Activated CD4-positive, alpha-beta T cell treated with anti-CD3 and anti-CD28 coated beads, Interleukin-2, amount 10 ng/mL, durations not matched to agents 7 days and 5 days (primary cell): ENCODE results near the gene KNDC1. TPM values are rescaled to one million over a fixed set of nuclear protein-coding genes. Genes with fewer than 3 reads are reported as not detected.
A peak's percentile ranks its signal among the peaks of the same experiment; 100 is the strongest.

Source experiments
- CTCF ChIA-PET: fragments of 350-600 bp; sonication (Branson Sonifier 250); formaldehyde crosslinking; loops from one replicate; lab custom pipeline; 2021; ENCODE audit warnings: antibody characterized with exemption; lab: Charles Lee
- POLR2A ChIA-PET: fragments of 350-600 bp; sonication (Branson Sonifier 250); formaldehyde crosslinking; loops from one replicate; lab custom pipeline; 2021; ENCODE audit warnings: antibody characterized with exemption; lab: Charles Lee
- DNase-seq: peaks from one replicate; pipeline ENCODE4 v3.0.0-alpha.2; 2020
- H3K27ac Mint-ChIP-seq: one replicate; pipeline ENCODE4 v1.8.0; 2021; ENCODE audit warnings: mild to moderate bottlenecking, moderate library complexity, mixed read lengths
- H3K27me3 Mint-ChIP-seq: one replicate; pipeline ENCODE4 v1.8.0; 2021; ENCODE audit warnings: mixed read lengths
- H3K36me3 Mint-ChIP-seq: one replicate; pipeline ENCODE4 v1.8.0; 2021; ENCODE audit warnings: low read depth, mixed read lengths
- H3K4me1 Mint-ChIP-seq: one replicate; pipeline ENCODE4 v1.8.0; 2021; ENCODE audit warnings: mixed read lengths
- H3K4me3 Mint-ChIP-seq: one replicate; pipeline ENCODE4 v1.8.0; 2021; ENCODE audit warnings: mild to moderate bottlenecking, moderate library complexity, mixed read lengths
- H3K9me3 Mint-ChIP-seq: one replicate; pipeline ENCODE4 v1.8.0; 2021; ENCODE audit warnings: mixed read lengths
- total RNA-seq, 2 experiments: library from RNA; stranded (reverse); gene quantifications; one replicate each; pipeline ENCODE4 v1.2.3, GENCODE V29; 2021

Gene KNDC1
- total RNA-seq, 2 experiments from 2014 or later: 0.07 to 0.08 TPM

- H3K36me3 Mint-ChIP-seq: no peaks in the 10 kb centered on the region
- POLR2A ChIA-PET: no interaction called here
Measured at GRCh38 chr10:133156674-133157579, 3.1 kb upstream of the KNDC1 start.

DNA sequence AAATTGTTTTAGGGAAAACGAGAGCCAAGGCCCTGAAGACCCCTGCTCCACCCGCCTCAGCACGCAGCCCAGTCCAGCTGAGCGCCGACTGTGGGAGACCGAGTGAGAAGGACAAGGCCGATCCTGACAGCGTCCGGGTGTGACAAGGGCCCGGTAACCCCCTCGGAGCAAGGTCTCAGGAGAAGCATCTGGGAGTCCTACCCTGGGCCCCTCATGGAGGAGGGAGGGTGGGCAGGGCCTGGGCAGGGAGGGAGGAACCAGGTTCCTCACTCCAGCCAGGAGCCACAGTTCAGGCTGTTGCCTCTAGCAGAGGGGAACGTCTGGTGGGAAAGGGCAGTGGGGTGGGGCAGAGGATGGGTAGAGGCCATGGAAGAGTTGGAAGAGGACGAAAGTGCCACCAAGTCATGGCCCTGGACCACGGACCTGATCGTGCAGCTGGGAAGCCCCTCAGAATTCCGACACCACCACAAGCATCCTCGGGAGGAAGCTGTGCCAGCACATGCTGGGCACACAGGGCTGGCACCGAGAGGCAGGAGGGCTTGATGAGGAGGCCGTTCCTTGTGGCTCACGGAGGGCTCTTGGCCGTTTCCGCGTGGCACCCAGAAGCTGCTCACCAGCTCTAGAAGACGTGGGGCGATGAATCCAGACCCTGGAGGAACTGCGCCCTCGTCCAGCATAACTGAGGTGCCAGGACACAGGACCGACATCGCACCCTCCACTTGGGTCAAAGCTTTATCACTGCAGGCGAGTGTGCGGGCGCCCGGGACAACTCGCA, 2.2 kb upstream of the KNDC1 start:
- H3K36me3 Mint-ChIP-seq: no peaks in the 10 kb centered on the region
- peaks cover 19% of the 10 kb centered on the region for H3K27me3 Mint-ChIP-seq
- CTCF ChIA-PET: interaction anchor here (1.1 kb wide), 1 partner anchor 172 kb away, joined by 4 read pairs; no protein-coding TSS in a partner anchor
- no peak overlapping the region for H3K27ac Mint-ChIP-seq
- H3K9me3 Mint-ChIP-seq: no peaks in the 10 kb centered on the region
- no peak for DNase-seq
- H3K4me1 Mint-ChIP-seq: no peaks in the 10 kb centered on the region
- POLR2A ChIA-PET: no interaction called here
- no peak overlapping the region for H3K4me3 Mint-ChIP-seq

More at GRCh38 chr10:133156674-133157579, 3.1 kb upstream of the KNDC1 start:
- DNase-seq: no peak
- no peak overlapping the region for H3K27ac Mint-ChIP-seq
- no peak overlapping the region for H3K4me3 Mint-ChIP-seq
- peaks cover 11% of the 10 kb centered on the region for H3K27me3 Mint-ChIP-seq
- CTCF ChIA-PET: no interaction called here
- H3K4me1 Mint-ChIP-seq: no peaks in the 10 kb centered on the region
- H3K9me3 Mint-ChIP-seq: no peaks in the 10 kb centered on the region

DNA sequence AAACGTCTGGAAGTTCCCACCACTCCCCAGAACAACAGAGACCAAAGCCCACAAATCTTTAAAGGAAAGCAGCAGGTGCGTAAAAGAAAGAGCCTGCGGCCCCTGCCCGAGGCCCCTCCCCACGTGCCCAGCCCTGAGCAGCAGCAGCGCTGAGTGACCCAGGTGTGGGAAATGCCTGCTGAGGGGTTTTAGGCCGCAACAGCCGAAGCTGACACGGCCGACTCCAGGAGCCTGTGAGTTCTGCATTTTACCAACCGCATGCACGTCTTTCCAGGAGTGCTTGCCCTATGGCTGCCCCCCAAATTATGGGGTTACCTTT, 1.6 kb upstream of the KNDC1 start:
- CTCF ChIA-PET: interaction anchor here (0.9 to 1.1 kb wide), 2 partner anchors 15 to 172 kb away, joined by 3 to 4 read pairs; no protein-coding TSS in a partner anchor
- POLR2A ChIA-PET: no interaction called here
- peaks cover 20% of the 10 kb centered on the region for H3K27me3 Mint-ChIP-seq

GRCh38 chr10:133158756-133159610, 1.0 kb upstream of the KNDC1 start:
- Mint-ChIP-seq H3K27me3 (peaks cover 19% of the 10 kb centered on the region), H3K4me1 (no peaks in the 10 kb centered on the region), H3K27ac (no peak overlapping the region), H3K4me3 (no peak overlapping the region), H3K9me3 (no peaks in the 10 kb centered on the region), H3K36me3 (no peaks in the 10 kb centered on the region)
- ChIA-PET CTCF (interaction anchor here (0.9 to 1.1 kb wide), 2 partner anchors 16 to 171 kb away, joined by 3 to 4 read pairs; no protein-coding TSS in a partner anchor), POLR2A (no interaction called here)
- DNase-seq: no peak

More for the DNA sequence above, 1.6 kb upstream of the KNDC1 start:
- no peak overlapping the region for H3K27ac Mint-ChIP-seq
- no peaks in the 10 kb centered on the region for H3K36me3 Mint-ChIP-seq
- H3K4me1 Mint-ChIP-seq: no peaks in the 10 kb centered on the region
- H3K9me3 Mint-ChIP-seq: no peaks in the 10 kb centered on the region
- no peak overlapping the region for H3K4me3 Mint-ChIP-seq
- DNase-seq: no peak

DNA sequence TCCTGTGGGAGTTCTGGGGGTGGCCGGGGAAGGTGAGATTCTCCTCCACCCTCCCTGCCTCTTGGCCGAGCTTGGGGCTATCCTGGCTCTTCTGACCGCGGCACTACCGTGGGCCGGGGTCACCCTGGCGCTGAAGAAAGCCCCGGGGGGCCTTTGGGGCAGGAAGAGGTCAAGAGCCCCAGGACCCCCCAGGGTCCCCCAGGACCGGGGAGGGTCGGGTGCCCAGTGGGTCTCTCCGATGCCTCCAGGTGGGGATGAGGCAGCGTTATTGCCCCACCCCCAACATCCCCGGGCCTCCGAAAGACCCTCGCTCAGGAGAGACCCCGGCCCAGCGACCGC, 439 bp upstream of the KNDC1 start:
- DNase-seq: no peak
- no peaks in the 10 kb centered on the region for H3K4me1 Mint-ChIP-seq

DNA sequence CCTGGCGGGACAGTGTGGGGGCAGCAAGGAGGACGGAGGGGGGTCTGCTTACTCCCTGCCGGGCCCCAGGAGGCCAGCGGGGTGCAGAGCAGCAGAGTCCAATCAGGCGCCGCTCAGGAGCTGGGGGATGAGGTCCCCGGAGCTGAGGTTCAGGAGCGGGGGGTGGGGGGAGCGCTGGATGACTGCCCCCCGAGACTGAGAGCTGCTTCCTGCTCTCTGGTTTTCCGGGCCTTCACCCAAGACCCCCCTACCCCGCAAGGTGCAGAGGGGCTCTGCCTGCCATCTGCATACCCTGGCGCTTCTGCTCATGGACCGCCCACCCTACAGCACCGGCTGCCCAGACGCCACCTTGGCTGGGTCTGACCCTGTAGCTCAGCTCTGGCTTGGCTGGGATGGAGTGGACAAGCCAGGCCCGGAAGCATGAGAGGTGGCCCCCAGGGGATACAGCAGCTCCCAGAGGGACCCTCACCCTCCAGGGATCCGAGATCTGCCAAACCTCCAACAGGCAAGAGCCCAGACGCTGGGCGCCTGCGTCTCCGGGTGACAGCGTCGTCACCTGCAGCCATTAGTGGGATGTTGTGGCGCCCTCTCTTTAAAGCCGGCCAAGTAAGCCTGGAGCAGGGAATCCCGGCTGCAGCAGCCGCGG, 930 bp downstream of the KNDC1 start:
- H3K27me3 Mint-ChIP-seq: peaks cover 14% of the 10 kb centered on the region
- H3K4me1 Mint-ChIP-seq: no peaks in the 10 kb centered on the region
- H3K4me3 Mint-ChIP-seq: no peak overlapping the region
- H3K27ac Mint-ChIP-seq: no peak overlapping the region
- POLR2A ChIA-PET: no interaction called here
- DNase-seq: no peak
- CTCF ChIA-PET: interaction anchor here (0.7 kb wide), 1 partner anchor 90 kb away, joined by 3 read pairs; no protein-coding TSS in a partner anchor
- H3K9me3 Mint-ChIP-seq: no peaks in the 10 kb centered on the region
- H3K36me3 Mint-ChIP-seq: no peaks in the 10 kb centered on the region

More for the DNA sequence above, 439 bp upstream of the KNDC1 start:
- Mint-ChIP-seq H3K27ac (no peak overlapping the region), H3K9me3 (no peaks in the 10 kb centered on the region), H3K36me3 (no peaks in the 10 kb centered on the region), H3K27me3 (peaks cover 14% of the 10 kb centered on the region), H3K4me3 (no peak overlapping the region)
- ChIA-PET POLR2A (no interaction called here), CTCF (interaction anchor here (0.9 kb wide), 1 partner anchor 16 kb away, joined by 3 read pairs; no protein-coding TSS in a partner anchor)

GRCh38 chr10:133161486-133162109, 1.6 kb downstream of the KNDC1 start:
- ChIA-PET POLR2A (no interaction called here), CTCF (no interaction called here)
- Mint-ChIP-seq H3K4me3 (no peak overlapping the region), H3K27ac (no peak overlapping the region), H3K4me1 (no peaks in the 10 kb centered on the region), H3K27me3 (peaks cover 14% of the 10 kb centered on the region), H3K9me3 (no peaks in the 10 kb centered on the region), H3K36me3 (no peaks in the 10 kb centered on the region)
- DNase-seq: no peak

DNA sequence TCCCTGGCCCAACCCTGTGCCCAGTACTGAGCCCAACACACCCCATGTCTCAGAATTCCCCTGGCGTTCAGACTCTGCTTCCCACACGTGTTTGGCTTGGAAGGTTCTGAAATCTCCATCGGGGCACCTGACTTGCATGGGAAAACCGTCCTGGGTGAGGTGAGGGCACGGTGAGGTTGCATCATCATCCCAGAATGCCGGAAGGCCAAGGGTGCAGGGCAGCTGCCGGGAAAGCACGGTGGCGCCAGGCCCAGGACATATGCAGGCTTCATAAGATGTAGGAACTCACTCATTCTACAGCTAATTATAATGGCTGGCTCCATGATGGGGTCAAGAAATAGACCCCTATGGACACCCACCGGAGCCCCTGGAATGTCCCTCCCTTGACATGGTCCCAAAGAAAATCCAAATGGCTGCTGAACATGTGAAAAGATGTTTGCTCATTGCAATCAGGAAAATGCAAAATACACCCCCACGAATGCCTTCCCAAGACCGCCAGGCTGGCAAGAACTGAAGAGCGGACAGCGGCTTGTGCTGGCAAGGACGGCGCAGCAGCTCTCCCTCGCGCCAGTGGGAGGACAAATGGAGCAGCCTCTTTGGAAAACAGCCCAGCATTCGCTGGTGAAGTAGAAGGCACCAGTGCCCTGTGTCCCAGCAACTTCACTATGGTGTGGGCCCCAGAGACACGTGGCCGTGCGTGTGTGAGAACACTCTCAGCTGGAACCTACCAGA, 2.3 kb downstream of the KNDC1 start:
- H3K36me3 Mint-ChIP-seq: no peaks in the 10 kb centered on the region
- ChIA-PET POLR2A (no interaction called here), CTCF (no interaction called here)
- DNase-seq: no peak
- peaks cover 14% of the 10 kb centered on the region for H3K27me3 Mint-ChIP-seq
- H3K27ac Mint-ChIP-seq: no peak overlapping the region
- no peaks in the 10 kb centered on the region for H3K4me1 Mint-ChIP-seq
- no peaks in the 10 kb centered on the region for H3K9me3 Mint-ChIP-seq
- no peak overlapping the region for H3K4me3 Mint-ChIP-seq

DNA sequence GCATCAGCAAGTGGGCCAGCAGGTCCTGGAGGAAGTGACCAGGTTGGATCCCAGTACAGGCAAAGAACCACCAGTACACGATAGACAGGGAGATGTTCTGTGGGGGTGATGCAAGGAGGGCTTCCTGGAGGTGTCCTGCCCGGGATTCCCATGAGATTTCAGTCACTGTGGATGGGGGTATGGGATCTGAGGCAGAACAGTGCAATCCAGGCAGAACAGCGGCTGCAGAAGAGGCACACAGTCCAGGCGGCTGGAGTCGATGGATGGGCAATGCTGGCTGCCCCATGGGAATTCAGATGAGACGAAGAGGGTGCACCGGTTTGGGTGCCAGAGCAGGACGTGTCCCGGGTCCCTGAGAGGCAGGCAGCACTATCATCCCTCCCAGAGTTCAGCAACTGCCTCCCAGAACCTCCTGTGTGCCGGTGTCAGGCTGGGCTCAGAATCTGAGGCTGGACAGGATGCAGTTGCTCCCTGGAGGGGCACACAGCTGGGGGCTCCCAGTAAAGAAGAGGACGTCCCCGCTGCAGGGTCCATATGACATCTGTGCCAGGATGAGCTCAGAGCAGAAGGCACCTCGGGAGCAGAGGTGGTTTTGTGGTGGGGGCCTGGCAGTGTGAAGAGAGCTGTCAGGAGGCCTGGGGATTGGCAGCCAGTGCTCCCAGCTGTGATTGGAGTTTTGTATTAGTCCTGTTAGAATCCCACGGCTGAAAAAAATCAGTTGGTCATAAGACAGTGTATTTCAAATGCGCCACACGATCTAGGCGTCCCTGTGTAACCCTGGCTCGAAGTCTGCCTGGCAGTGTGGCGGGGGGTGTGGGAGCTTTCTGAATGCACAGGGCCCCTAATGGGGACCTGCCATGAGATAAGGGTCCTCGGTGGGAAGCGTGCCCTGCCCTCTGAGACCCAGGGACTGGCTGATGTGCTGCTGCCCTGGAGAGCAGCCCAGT, 3.2 kb downstream of the KNDC1 start:
- CTCF ChIA-PET: no interaction called here
- no peak overlapping the region for H3K4me3 Mint-ChIP-seq
- no peaks in the 10 kb centered on the region for H3K4me1 Mint-ChIP-seq
- no peaks in the 10 kb centered on the region for H3K36me3 Mint-ChIP-seq
- peak overlapping the region; percentile 31 for H3K27ac Mint-ChIP-seq
- no peak for DNase-seq
- POLR2A ChIA-PET: no interaction called here
- peaks cover 14% of the 10 kb centered on the region for H3K27me3 Mint-ChIP-seq
- no peaks in the 10 kb centered on the region for H3K9me3 Mint-ChIP-seq

DNA sequence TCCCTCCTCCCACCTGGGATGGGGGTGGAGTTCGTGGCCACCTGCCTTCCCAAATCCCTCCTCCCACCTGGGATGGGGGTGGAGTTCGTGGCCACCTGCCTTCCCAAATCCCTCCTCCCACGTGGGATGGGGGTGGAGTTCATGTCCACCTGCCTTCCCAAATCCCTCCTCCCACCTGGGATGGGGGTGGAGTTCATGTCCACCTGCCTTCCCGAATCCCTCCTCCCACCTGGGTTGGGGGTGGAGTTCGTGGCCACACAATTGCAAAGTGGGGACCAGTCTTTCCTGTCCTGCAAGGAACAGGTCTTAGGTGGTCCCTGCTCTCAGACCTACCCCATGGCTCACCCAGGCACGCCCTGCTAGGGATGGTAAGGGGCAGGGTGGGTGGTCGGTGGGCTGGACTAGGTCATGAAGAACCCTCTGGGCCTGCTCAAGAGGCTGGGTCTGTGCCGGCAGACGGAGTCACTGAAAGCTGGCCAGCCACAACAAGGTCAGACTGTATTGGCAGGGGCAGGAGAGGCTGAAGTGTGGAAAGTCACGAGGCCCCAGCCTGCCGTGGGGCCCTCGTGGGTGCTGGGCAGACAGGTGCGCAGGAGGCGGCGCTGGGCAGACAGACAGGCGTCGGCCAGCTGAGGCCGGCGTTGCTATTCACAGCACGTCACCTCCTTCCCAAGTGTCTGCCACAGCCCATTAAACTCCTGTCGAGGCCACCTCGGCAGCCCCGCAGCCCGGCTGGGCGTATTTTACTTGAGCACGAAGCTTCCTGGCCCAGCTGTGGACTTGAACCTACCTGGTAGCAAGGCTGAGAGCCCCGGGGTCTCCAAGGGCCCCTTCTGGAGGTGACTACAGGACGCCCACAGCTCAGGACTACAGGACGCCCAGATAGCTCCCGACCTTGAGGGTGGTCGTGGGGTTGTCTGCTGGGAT, 4.1 kb downstream of the KNDC1 start:
- H3K27me3 Mint-ChIP-seq: peaks cover 14% of the 10 kb centered on the region
- H3K27ac Mint-ChIP-seq: no peak overlapping the region
- no peaks in the 10 kb centered on the region for H3K36me3 Mint-ChIP-seq
- DNase-seq: no peak
- ChIA-PET POLR2A (no interaction called here), CTCF (no interaction called here)
- no peak overlapping the region for H3K4me3 Mint-ChIP-seq
- H3K9me3 Mint-ChIP-seq: no peaks in the 10 kb centered on the region
- H3K4me1 Mint-ChIP-seq: no peaks in the 10 kb centered on the region
